Neural cell (in vitro differentiated cells): ENCODE results near the gene SEC14L1.
"Not testable (repeated sequence)": the region's sequence is repeated elsewhere in the genome, so short reads cannot be mapped to it uniquely, and the experiment has no call there.

Experiments
- CTCF ChIP-seq: fragments of 450-650 bp; IDR thresholded peaks from 2 replicates; pipeline ENCODE4 v1.5.1; 2014; ENCODE audit warnings: antibody characterized with exemption, mild to moderate bottlenecking, moderate library complexity; ENCODE audit not compliant: poor library complexity, severe bottlenecking
- POLR2AphosphoS5 ChIP-seq: IDR thresholded peaks from 2 replicates; pipeline ENCODE4 v1.6.1; 2012
- RAD21 ChIP-seq: fragments of 450-650 bp; conservative IDR thresholded peaks from 2 replicates; pipeline ENCODE4 v1.6.1; 2014; ENCODE audit warnings: antibody characterized with exemption, mild to moderate bottlenecking, moderate library complexity
- REST ChIP-seq: IDR thresholded peaks from 2 replicates; pipeline ENCODE4 v1.6.1; 2012; ENCODE audit warnings: borderline replicate concordance
- SMC3 ChIP-seq: fragments of 450-650 bp; conservative IDR thresholded peaks from 2 replicates; pipeline ENCODE4 v1.6.1; 2014; ENCODE audit warnings: antibody characterized with exemption, mild to moderate bottlenecking, moderate library complexity; ENCODE audit not compliant: poor library complexity

GRCh38 chr17:77102411-77103134 is 38.2 kb upstream of the SEC14L1 start:
- TF ChIP-seq SMC3, POLR2AphosphoS5, RAD21, CTCF, REST: not testable (repeated sequence)
